ENCODE measurements around the gene ZSWIM1. TPM values are rescaled to one million over a fixed set of nuclear protein-coding genes. Genes with fewer than 3 reads are reported as not detected.
"Not testable (repeated sequence)": the region's sequence is repeated elsewhere in the genome, so short reads cannot be mapped to it uniquely, and the experiment has no call there.

The ZSWIM1 gene
- total and polyA plus RNA-seq, 9 donors = 4.8 to 15.2 (median 11.5) TPM

DNA sequence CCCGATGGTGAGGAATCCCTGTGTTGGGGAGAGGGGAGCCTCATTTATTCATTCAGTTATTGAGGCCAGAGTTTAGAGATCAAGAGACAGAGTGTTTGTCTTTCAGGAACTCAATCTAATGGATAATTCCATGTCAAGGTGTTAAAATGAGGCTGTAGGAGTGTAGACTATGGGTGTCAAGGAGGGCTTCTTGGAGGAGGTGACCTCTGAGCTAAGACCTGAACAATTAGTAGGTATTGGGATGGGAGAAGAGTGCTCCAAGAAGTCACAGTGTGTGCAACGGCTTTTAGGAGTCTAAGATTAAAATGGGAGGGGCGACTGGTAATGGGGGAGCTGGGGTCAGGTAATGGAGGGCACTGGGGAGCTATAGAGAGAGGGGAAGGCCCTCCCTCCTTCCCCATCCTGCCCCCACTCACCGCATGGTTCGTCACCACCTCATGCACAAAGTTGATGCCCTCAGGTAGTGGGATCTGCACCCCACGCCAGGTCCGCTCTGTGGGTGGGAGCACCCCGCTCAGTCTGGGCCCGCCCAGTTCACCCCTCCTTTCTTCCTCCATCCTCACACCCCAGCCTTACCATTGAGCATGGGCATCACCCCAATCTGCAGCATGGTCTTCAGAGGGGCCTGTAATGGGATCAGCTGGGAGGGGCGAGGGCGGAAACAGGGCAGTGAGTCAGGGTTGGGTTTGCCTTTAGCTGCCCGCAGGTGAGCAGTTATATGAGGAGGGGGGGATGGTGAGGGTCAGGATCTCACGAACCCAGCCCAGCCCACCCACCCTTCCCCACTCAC, 18.2 kb downstream of the ZSWIM1 start:
- H3K4me3 ChIP-seq = no peak overlapping the region
- WGBS, 3 donors = 72 to 81% (median 78%) methylated on average over 13 of the region's 13 CpGs
- no peak for DNase-seq
- intact Hi-C loops (cut with DNase I) = loop anchor here in 2 of 4 donors (5.0 to 10.0 kb wide), 2 partner anchors 43 to 66 kb away; no protein-coding TSS in a partner anchor
- TF ChIP-seq, protein P1, sequence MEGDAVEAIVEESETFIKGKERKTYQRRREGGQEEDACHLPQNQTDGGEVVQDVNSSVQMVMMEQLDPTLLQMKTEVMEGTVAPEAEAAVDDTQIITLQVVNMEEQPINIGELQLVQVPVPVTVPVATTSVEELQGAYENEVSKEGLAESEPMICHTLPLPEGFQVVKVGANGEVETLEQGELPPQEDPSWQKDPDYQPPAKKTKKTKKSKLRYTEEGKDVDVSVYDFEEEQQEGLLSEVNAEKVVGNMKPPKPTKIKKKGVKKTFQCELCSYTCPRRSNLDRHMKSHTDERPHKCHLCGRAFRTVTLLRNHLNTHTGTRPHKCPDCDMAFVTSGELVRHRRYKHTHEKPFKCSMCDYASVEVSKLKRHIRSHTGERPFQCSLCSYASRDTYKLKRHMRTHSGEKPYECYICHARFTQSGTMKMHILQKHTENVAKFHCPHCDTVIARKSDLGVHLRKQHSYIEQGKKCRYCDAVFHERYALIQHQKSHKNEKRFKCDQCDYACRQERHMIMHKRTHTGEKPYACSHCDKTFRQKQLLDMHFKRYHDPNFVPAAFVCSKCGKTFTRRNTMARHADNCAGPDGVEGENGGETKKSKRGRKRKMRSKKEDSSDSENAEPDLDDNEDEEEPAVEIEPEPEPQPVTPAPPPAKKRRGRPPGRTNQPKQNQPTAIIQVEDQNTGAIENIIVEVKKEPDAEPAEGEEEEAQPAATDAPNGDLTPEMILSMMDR (IDR thresholded peaks at IDR 0.05) = no peak
- no peak for TF ChIP-seq EP300 (IDR thresholded peaks at IDR 0.05)
- no peak for TF ChIP-seq POLR2A (IDR thresholded peaks at IDR 0.05)
- H3K27me3 ChIP-seq = no peaks in the 10 kb centered on the region
- no peaks in the 10 kb centered on the region for H3K36me3 ChIP-seq
- H3K9me3 ChIP-seq = no peaks in the 10 kb centered on the region
- H3K4me1 ChIP-seq (ENCODE audit: insufficient read depth) = no peaks in the 10 kb centered on the region
- H3K27ac ChIP-seq = no peak overlapping the region

DNA sequence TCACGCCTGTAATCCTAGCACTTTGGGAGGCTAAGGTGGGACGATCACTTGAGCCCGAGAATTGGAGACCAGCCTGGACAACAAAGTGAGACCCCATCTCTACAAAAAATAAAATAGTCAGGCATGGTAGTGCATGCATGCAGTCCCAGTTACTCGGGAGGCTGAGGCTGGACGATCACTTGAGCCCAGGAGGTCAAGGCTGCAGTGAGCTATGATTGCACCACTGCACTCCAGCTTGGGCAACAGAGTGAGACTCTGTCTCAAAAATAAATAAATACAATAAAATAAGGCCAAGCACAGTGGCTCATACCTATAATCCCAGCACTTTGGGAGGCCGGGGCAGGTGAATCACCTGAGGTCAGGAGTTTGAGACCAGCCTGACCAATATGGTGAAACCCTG, 20.3 kb downstream of the ZSWIM1 start:
- H3K4me3 ChIP-seq; H3K27ac ChIP-seq; H3K36me3 ChIP-seq; H3K27me3 ChIP-seq; DNase-seq; intact Hi-C loops (cut with DNase I); H3K9me3 ChIP-seq; H3K4me1 ChIP-seq (ENCODE audit: insufficient read depth): not testable (repeated sequence)
- WGBS, 3 donors = 68 to 82% (median 80%) methylated on average over 6 of the region's 6 CpGs

DNA sequence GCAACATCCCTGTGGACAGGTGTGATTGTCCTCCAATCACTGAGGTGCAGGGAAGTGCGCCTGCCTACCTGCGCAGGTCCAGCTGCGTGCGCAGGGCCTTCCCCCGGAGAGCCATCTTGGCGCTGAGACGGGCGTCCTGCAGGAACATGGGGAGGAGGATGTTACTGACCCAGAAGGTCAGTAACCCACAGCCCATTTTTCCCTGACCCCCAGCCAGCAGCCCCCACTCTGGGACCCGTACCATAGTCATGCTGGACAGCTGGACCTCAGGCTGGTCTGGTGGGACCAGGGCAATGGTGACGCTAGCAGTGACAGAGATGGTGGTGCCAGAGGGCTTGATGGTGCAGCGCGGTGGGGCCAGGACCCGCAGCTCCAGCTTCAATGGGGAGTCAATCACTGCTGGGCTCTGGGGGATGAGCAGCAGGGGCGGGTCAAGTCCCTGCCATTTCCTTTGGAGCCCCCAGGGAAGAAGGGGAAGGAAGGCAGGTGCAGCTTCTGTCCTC, 21.2 kb downstream of the ZSWIM1 start:
- no peak for DNase-seq
- no peaks in the 10 kb centered on the region for H3K36me3 ChIP-seq

DNA sequence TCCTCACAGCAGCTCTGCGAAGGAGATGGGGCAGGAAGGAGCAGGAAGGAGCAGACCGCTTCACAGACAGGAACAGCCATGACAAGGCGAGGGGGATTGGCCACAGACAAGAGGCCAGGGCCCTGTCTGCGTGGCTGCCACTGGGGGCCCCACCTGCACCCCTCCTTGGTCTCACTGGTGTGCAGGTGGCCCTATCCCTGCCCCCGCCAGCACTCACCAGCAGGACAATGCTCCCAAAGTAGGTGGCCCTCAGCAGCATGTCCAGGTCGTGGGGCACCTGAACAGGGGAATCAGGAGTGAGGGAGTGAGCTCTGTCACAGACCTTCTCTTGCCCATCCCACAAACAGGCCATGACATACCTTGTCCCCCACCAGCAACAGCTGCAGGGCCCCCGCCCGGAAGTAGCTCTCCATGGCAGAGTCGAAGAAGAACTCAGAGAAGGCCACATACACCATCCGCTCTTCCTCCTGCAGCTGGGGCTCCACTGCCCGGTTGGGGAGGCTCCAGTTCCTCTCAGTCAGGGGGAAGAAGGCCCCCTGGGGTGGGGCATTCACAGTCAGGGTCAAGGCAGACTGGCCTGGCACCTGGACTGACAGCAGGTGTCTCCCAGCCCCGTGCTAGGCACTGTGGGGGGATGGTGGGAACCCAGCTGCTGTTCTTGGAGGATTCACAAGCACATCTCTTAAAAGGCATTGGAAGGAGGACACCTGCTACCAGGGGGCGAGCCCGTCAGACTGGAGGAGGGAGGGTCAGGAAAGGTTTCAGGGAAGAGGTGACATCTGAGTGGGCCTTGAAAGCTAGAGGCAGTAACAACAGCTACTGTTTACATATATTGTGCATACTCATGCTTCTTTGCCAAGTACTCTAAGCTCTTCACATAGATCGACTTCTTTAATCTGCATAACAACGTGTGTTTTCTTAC, 23.8 kb downstream of the ZSWIM1 start:
- Histone ChIP-seq H3K4me1 (ENCODE audit: insufficient read depth) (no peaks in the 10 kb centered on the region), H3K36me3 (no peaks in the 10 kb centered on the region), H3K4me3 (no peak overlapping the region), H3K9me3 (no peaks in the 10 kb centered on the region), H3K27me3 (no peaks in the 10 kb centered on the region), H3K27ac (no peak overlapping the region)
- intact Hi-C loops (cut with DNase I) = no loop called here
- TF ChIP-seq, protein P1 (IDR thresholded peaks at IDR 0.05) = no peak
- TF ChIP-seq EP300 (IDR thresholded peaks at IDR 0.05) (no peak), POLR2A (IDR thresholded peaks at IDR 0.05) (no peak)
- no peak for DNase-seq
- 74 to 80% (median 74%) methylated on average over 16 of the region's 16 CpGs for WGBS, 3 donors

More for the DNA sequence above, 21.2 kb downstream of the ZSWIM1 start:
- TF ChIP-seq, protein P1 (IDR thresholded peaks at IDR 0.05) = no peak
- no peak for TF ChIP-seq POLR2A (IDR thresholded peaks at IDR 0.05)
- no peak for TF ChIP-seq EP300 (IDR thresholded peaks at IDR 0.05)
- Histone ChIP-seq H3K9me3 (no peaks in the 10 kb centered on the region), H3K27ac (no peak overlapping the region), H3K4me1 (ENCODE audit: insufficient read depth) (no peaks in the 10 kb centered on the region), H3K4me3 (no peak overlapping the region), H3K27me3 (no peaks in the 10 kb centered on the region)
- intact Hi-C loops (cut with DNase I) = no loop called here
- 91 to 95% (median 92%) methylated on average over 14 of the region's 14 CpGs for WGBS, 3 donors
